K562 (cell line): Measurements from ENCODE around the gene CRYBG2. TPM values are rescaled to one million over a fixed set of nuclear protein-coding genes. Genes with fewer than 3 reads are reported as not detected.

Experiments
- ATAC-seq: fragments of 200-7000 bp; cut with Tn5 transposase; 3 replicates; pipeline ENCODE4 v1.9.1; 2020; ENCODE audit warnings: moderate library complexity
- BruUV-seq: library from RNA; stranded (reverse); fragments of 400-500 nt; replicated peaks from 2 replicates; lab custom pipeline; 2021; lab: Mats Ljungman, UMichigan
- CTCF ChIA-PET: fragments of 300-600 bp; formaldehyde crosslinking; extraction: SDS; loops from one replicate; lab custom pipeline; 2021; ENCODE audit warnings: low intra/inter-chr PET ratio; lab: Yijun Ruan, JAX
- POLR2A ChIA-PET: fragments of 300-600, 350-650 bp; sonication (Branson Sonifier 250); formaldehyde crosslinking; extraction: SDS; loops from one replicate; lab custom pipeline; 2021; ENCODE audit warnings: antibody characterized with exemption, inconsistent platforms; lab: Yijun Ruan, JAX
- DNase-seq, 4 experiments: peaks; one replicate each; pipeline versions ENCODE4 v3.0.0 to v3.0.0-alpha.2; 2011 to 2018; ENCODE audit warnings: low spot score in 3 of 4, mixed read lengths in 3 of 4; ENCODE audit errors: extremely low read depth in 1 of 4
- FAIRE-seq: peaks from 2 replicates; lab custom pipeline; 2011; peaks lifted over from hg19 to GRCh38; lab: Jason Lieb, UNC
- H2AFZ ChIP-seq: 2 replicates; pipeline ENCODE4 v1.6.0; 2011; ENCODE audit warnings: low read depth, low read length, control low read depth, inconsistent platforms
- H3K27ac ChIP-seq: fragments of 200-600 bp; 3 replicates; pipeline ENCODE4 v1.8.0; 2011; ENCODE audit warnings: low read depth, mild to moderate bottlenecking, control low read depth, inconsistent platforms, low read length, moderate library complexity, mixed read lengths; ENCODE audit errors: extremely low read depth
- H3K27me3 ChIP-seq, 2 experiments: fragments of 300-600 bp in 1 of 2; 2 replicates in 1 of 2; 3 replicates in 1 of 2; pipeline versions ENCODE4 v1.6.0 to v1.8.0; 2011; ENCODE audit warnings: inconsistent platforms in 2 of 2, low read length in 2 of 2, mild to moderate bottlenecking in 1 of 2, mixed read lengths in 1 of 2, moderate library complexity in 1 of 2; ENCODE audit not compliant: control insufficient read depth in 2 of 2, insufficient read depth in 2 of 2
- H3K36me3 ChIP-seq: fragments of 300-600 bp; 3 replicates; pipeline ENCODE4 v1.8.0; 2011; ENCODE audit warnings: mild to moderate bottlenecking, low read length, inconsistent platforms; ENCODE audit not compliant: control insufficient read depth, insufficient read depth
- H3K4me1 ChIP-seq, 2 experiments: fragments of 200-600 bp in 1 of 2; replicated peaks in 1 of 2; 2 replicates in 1 of 2; 3 replicates in 1 of 2; pipeline versions ENCODE4 v1.5.1 to v1.8.0; 2011; ENCODE audit warnings: inconsistent platforms in 2 of 2, low read length in 2 of 2, mild to moderate bottlenecking in 1 of 2, mixed read lengths in 1 of 2, moderate library complexity in 1 of 2; ENCODE audit not compliant: control insufficient read depth in 2 of 2, insufficient read depth in 2 of 2
- H3K4me2 ChIP-seq: 2 replicates; pipeline ENCODE4 v1.6.1; 2011; ENCODE audit warnings: low read length, control low read depth, inconsistent platforms, mixed read lengths; ENCODE audit not compliant: insufficient read depth
- H3K4me3 ChIP-seq: fragments of 200-600 bp; sonication (generic), shearing (Covaris generic); 2 replicates; pipeline ENCODE4 v1.5.1; 2016; ENCODE audit warnings: control low read depth, inconsistent platforms
- H3K79me2 ChIP-seq: fragments of 200-600 bp; 3 replicates; pipeline ENCODE4 v1.8.0; 2011; ENCODE audit warnings: low read length, inconsistent platforms; ENCODE audit not compliant: control insufficient read depth, insufficient read depth
- H3K9ac ChIP-seq, 2 experiments: 2 replicates each; pipeline versions ENCODE4 v1.6.0 to v1.6.1; 2011; ENCODE audit warnings: low read depth in 2 of 2, low read length in 2 of 2, control low read depth in 1 of 2, inconsistent platforms in 1 of 2, mild to moderate bottlenecking in 1 of 2, mixed read lengths in 1 of 2; ENCODE audit not compliant: insufficient read depth in 1 of 2
- H3K9me1 ChIP-seq: one replicate; pipeline ENCODE4 v1.6.0; 2011; ENCODE audit warnings: inconsistent platforms, mild to moderate bottlenecking, low read length, moderate library complexity; ENCODE audit not compliant: control insufficient read depth, insufficient read depth
- H3K9me3 ChIP-seq: replicated peaks from 2 replicates; pipeline ENCODE4 v1.5.1; 2011; ENCODE audit warnings: low read depth, low read length, inconsistent platforms; ENCODE audit not compliant: control insufficient read depth, insufficient read depth
- H4K20me1 ChIP-seq: replicated peaks from 2 replicates; pipeline ENCODE4 v1.6.1; 2011; ENCODE audit warnings: low read length, inconsistent platforms, mixed read lengths; ENCODE audit not compliant: control insufficient read depth, insufficient read depth
- BRCA1 ChIP-seq, 2 experiments: fragments of 450-650 bp in 1 of 2; sonication (generic) in 1 of 2; formaldehyde crosslinking in 1 of 2; IDR thresholded peaks; 2 replicates each; pipeline versions ENCODE4 v1.5.0 to v1.6.1; 2017 to 2020; ENCODE audit warnings: mild to moderate bottlenecking in 1 of 2, missing genetic modification reagents in 1 of 2
- POLR2A ChIP-seq: fragments of 450-650 bp; conservative IDR thresholded peaks from 2 replicates; pipeline ENCODE4 v1.6.1; 2016
- POLR2AphosphoS5 ChIP-seq: IDR thresholded peaks from 2 replicates; pipeline ENCODE4 v1.6.1; 2011; ENCODE audit warnings: mild to moderate bottlenecking, low read depth, low read length, moderate library complexity; ENCODE audit not compliant: control insufficient read depth, insufficient read depth
- ZBTB9 ChIP-seq: fragments of 450-650 bp; formaldehyde crosslinking; IDR thresholded peaks from 2 replicates; pipeline ENCODE4 v1.4.0; 2020; ENCODE audit warnings: mild to moderate bottlenecking, moderate library complexity
- ZNF561 ChIP-seq: fragments of 450-650 bp; formaldehyde crosslinking; conservative IDR thresholded peaks from 2 replicates; pipeline ENCODE4 v1.4.0; 2020; ENCODE audit warnings: mild to moderate bottlenecking, moderate library complexity
- WGBS: fragments of 100-300 bp; shearing (Covaris generic); methylation state at CpG from one replicate; pipeline ENCODE4 v1.1.6; 2016; ENCODE audit warnings: low coverage, mixed read lengths; ENCODE audit not compliant: insufficient coverage; ENCODE audit errors: missing lambda C conversion rate; 5-methylcytosine and 5-hydroxymethylcytosine counted together
- in situ Hi-C: fragments of 300-500 bp; cut with MboI; formaldehyde crosslinking; loops from 4 replicates; pipeline ENCODE4 v1.15.0; 2018; ENCODE audit warnings: inconsistent platforms, mixed read lengths
- intact Hi-C: fragments of 100-400 bp; cut with micrococcal nuclease; formaldehyde crosslinking; loops from 2 replicates; pipeline ENCODE4 v1.14.2; 2022
- polyA plus RNA-seq, 8 experiments: library from polyadenylated mRNA; depleted of rRNA in 4 of 8; stranded (reverse) in 5 of 8; unstranded in 3 of 8; fragments of >200 nt; fragmentation: Nextera tagmentation in 2 of 8; fragmentation: Illumina TruSeq in 1 of 8; extraction: Ambion mirVana in 2 of 8; extraction: Trizol in 1 of 8; gene quantifications; 2 replicates each; pipeline versions ENCODE4 v1.2.1 to v1.2.3, GENCODE V29; 2011 to 2014; ENCODE audit warnings: inconsistent platforms in 1 of 8, missing spikeins in 1 of 8
- total RNA-seq, 7 experiments: library from RNA; depleted of rRNA in 6 of 7; stranded (reverse); fragments of >200 nt in 6 of 7; fragmentation: Illumina TruSeq in 2 of 7; extraction: Trizol in 2 of 7; gene quantifications; 2 replicates each; pipeline versions ENCODE4 v1.2.1 to v1.2.3, GENCODE V29; 2011 to 2021; ENCODE audit warnings: low replicate concordance in 1 of 7

Gene CRYBG2
- total and polyA plus RNA-seq, 9 of the 15 experiments (the other 6 are each of a cell fraction or from before 2014, with no cell fraction given): 0.39 to 8.5 (median 3.7) TPM

- 100% methylated on average over 1 of the region's 1 CpG for WGBS
- Histone ChIP-seq H3K27ac (peak overlapping the region; percentile 81), H3K79me2 (peaks cover 24% of the 10 kb centered on the region; the same call in 2 of the 3 replicates), H3K9me3 (no peaks in the 10 kb centered on the region), H3K27me3 (no peaks in the 10 kb centered on the region), H3K36me3 (peaks cover 84% of the 10 kb centered on the region), H3K4me2 (no peak overlapping the region), H2AFZ (no peak overlapping the region), H3K9ac (peak overlapping the region in 1 of 2 experiments; percentile 38; a peak in 1 of 4 replicates), H4K20me1 (peaks cover 4% of the 10 kb centered on the region; the same call in 1 of the 2 replicates), H3K4me3 (no peak overlapping the region), H3K9me1 (peaks cover 5% of the 10 kb centered on the region), H3K4me1 (peaks cover 61 to 69% of the 10 kb centered on the region in 2 experiments)
- BruUV-seq: no TSS peak
- ChIA-PET POLR2A (interaction anchor here (0.7 to 3.6 kb wide), 9 partner anchors 9 to 140 kb away, joined by 3 to 10 read pairs (median 4); partner anchors contain the start of genes CD52 and CEP85), CTCF (interaction anchor here (1.6 kb wide), 1 partner anchor 44 kb away, joined by 3 read pairs; no protein-coding TSS in a partner anchor)
- ATAC-seq (no peak), FAIRE-seq (no peak), DNase-seq (no peak)
- intact Hi-C loops: no loop called here
- TF ChIP-seq POLR2AphosphoS5 (0 out of 2 replicates have a peak, but pooled peaks have one; percentile 11), ZNF561 (CRISPR knock-in tag) (no peak), ZBTB9 (CRISPR knock-in tag) (no peak), BRCA1 (IDR thresholded peaks at IDR 0.05) (no peak), BRCA1 (CRISPR knock-in tag; IDR thresholded peaks at IDR 0.05) (0 out of 2 replicates have a peak, but pooled peaks have one; percentile 30), POLR2A (peak; percentile 49; the same call in 1 of the 2 replicates)
- in situ Hi-C loops: loop anchor here (5.0 kb wide), 1 partner anchor 115 kb away; no protein-coding TSS in a partner anchor
Measured at GRCh38 chr1:26277719-26278118, 76.2 kb downstream of the CRYBG2 start.
